HG03439 (cell line): ENCODE data around the gene PCDHA6.
"Not testable (repeated sequence)": the region's sequence is repeated elsewhere in the genome, so short reads cannot be mapped to it uniquely, and the experiment has no call there.

Experiments used
- ATAC-seq: cut with Tn5 transposase; IDR thresholded peaks from one replicate; pipeline ENCODE4 v1.9.1; 2021; ENCODE audit warnings: mild to moderate bottlenecking, moderate library complexity; ENCODE audit not compliant: unreplicated experiment

The PCDHA6 gene

GRCh38 chr5:140821375-140822280 lies 6.1 kb upstream of the PCDHA6 start, which contains the start of gene PCDHA5:
Gene PCDHA5, plus strand, starts transcription at chr5:140821613.
- ATAC-seq = no peak

DNA sequence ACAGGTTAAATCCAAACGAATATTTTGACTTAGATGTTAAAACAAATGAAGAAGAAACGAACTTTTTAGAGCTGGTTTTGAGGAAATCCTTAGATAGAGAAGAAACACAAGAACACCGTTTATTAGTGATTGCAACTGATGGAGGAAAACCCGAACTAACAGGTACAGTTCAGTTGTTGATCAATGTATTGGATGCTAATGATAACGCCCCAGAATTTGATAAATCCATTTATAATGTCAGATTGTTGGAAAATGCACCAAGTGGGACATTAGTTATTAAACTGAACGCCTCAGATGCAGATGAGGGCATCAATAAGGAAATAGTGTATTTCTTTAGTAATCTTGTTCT lies 5.5 kb upstream of the PCDHA6 start:
- ATAC-seq = no peak

- not testable (repeated sequence) for ATAC-seq
Measured at GRCh38 chr5:140822969-140823368, 4.8 kb upstream of the PCDHA6 start.

DNA sequence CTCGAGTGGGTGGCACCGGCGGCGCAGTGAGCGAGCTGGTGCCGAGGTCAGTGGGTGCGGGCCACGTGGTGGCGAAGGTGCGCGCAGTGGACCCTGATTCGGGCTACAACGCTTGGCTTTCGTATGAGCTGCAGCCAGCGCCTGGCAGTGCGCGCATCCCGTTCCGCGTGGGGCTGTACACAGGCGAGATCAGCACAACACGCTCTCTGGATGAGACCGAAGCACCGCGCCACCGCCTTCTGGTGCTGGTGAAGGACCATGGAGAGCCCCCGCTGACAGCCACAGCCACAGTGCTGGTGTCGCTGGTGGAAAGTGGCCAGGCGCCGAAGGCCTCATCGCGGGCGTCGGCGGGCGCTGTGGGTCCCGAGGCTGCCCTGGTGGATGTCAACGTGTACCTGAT lies 4.3 kb upstream of the PCDHA6 start:
- no peak for ATAC-seq

DNA sequence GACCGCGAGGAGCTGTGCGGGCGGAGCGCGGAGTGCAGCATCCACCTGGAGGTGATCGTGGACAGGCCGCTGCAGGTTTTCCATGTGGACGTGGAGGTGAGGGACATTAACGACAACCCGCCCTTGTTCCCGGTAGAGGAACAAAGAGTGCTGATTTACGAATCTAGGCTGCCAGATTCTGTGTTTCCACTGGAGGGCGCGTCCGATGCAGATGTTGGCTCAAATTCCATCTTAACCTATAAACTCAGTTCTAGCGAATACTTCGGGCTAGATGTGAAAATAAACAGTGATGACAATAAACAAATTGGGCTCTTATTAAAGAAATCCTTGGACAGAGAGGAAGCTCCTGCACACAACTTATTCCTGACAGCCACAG lies 590 bp downstream of the PCDHA6 start:
- ATAC-seq = no peak

DNA sequence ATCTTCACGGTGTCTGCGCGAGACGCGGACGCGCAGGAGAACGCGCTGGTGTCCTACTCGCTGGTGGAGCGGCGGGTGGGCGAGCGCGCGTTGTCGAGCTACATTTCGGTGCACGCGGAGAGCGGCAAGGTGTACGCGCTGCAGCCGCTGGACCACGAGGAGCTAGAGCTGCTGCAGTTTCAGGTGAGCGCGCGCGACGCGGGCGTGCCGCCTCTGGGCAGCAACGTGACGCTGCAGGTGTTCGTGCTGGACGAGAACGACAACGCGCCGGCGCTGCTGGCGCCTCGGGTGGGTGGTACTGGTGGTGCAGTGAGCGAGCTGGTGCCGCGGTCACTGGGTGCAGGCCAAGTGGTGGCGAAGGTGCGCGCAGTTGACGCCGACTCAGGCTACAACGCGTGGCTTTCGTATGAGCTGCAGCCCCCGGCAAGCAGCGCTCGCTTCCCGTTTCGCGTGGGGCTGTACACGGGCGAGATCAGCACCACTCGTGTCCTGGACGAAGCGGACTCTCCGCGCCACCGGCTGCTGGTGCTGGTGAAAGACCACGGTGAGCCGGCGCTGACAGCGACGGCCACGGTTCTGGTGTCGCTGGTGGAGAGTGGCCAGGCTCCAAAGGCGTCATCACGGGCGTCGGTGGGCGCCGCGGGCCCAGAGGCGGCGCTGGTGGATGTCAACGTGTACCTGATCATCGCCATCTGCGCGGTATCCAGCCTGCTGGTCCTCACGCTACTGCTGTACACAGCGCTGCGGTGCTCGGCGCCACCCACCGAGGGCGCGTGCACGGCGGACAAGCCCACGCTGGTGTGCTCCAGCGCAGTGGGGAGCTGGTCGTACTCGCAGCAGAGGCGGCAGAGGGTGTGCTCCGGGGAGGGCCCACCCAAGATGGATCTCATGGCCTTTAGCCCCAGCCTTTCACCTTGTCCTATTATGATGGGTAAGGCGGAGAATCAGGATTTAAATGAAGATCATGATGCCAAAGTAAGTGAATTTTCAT lies 2.0 kb downstream of the PCDHA6 start:
- not testable (repeated sequence) for ATAC-seq

DNA sequence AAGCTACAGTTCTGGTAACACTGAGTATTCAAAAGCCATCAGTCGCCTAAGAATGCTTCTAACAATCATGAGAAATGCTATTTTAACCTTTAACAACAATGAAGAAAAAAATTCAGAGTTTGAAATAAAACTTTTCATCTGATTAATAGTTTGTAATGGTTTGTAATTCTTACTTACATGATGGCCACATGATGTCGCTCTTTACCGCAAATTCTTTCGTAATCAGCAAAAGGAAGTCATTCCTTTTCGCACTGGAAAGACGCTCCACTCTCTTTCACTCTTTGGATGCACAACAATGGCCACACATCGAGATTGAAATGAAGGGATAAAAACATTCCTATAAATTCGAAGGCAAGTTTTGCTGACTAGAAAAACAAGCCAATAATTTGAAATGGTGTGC lies 6.2 kb downstream of the PCDHA6 start, which contains the start of gene PCDHA7:
Gene PCDHA7 (plus strand): TSS at position 277 of the 400 bp plus-strand sequence. CDS start 115 bp downstream, at position 392.
- no peak for ATAC-seq

DNA sequence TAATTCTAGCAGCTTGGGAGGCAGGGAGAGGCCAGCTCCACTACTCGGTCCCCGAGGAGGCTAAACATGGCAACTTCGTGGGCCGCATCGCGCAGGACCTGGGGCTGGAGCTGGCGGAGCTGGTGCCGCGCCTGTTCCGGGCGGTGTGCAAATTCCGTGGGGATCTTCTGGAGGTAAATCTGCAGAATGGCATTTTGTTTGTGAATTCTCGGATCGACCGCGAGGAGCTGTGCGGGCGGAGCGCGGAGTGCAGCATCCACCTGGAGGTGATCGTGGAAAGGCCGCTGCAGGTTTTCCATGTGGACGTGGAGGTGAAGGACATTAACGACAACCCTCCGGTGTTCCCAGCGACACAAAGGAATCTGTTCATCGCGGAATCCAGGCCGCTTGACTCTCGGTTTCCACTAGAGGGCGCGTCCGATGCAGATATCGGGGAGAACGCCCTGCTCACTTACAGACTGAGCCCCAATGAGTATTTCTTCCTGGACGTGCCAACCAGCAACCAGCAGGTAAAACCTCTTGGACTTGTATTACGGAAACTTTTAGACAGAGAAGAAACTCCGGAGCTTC lies 6.8 kb downstream of the PCDHA6 start:
- not testable (repeated sequence) for ATAC-seq

DNA sequence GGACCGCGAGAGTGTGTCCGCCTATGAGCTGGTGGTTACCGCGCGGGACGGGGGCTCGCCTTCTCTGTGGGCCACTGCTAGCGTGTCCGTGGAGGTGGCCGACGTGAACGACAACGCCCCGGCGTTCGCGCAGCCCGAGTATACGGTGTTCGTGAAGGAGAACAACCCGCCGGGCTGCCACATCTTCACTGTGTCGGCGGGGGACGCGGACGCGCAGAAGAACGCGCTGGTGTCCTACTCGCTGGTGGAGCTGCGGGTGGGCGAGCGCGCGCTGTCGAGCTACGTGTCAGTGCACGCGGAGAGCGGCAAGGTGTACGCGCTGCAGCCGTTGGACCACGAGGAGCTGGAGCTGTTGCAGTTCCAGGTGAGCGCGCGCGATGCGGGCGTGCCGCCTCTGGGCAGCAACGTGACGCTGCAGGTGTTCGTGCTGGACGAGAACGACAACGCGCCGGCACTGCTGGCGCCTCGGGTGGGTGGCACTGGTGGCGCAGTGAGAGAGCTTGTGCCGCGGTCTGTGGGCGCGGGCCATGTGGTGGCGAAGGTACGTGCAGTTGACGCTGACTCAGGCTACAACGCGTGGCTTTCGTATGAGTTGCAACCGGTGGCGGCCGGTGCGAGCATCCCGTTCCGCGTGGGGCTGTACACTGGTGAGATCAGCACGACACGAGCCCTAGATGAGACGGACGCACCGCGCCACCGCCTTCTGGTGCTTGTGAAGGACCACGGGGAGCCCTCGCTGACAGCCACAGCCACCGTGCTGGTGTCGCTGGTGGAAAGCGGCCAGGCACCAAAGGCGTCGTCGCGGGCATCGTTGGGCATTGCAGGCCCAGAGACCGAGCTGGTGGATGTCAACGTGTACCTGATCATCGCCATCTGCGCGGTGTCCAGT lies 8.1 kb downstream of the PCDHA6 start:
- no peak for ATAC-seq

- ATAC-seq = no peak
Measured at GRCh38 chr5:140840978-140841962, 13.5 kb downstream of the PCDHA6 start, which contains the start of gene PCDHA8. Gene PCDHA8, plus strand, starts transcription at chr5:140841187. Its CDS starts 135 bp downstream, at chr5:140841322.

DNA sequence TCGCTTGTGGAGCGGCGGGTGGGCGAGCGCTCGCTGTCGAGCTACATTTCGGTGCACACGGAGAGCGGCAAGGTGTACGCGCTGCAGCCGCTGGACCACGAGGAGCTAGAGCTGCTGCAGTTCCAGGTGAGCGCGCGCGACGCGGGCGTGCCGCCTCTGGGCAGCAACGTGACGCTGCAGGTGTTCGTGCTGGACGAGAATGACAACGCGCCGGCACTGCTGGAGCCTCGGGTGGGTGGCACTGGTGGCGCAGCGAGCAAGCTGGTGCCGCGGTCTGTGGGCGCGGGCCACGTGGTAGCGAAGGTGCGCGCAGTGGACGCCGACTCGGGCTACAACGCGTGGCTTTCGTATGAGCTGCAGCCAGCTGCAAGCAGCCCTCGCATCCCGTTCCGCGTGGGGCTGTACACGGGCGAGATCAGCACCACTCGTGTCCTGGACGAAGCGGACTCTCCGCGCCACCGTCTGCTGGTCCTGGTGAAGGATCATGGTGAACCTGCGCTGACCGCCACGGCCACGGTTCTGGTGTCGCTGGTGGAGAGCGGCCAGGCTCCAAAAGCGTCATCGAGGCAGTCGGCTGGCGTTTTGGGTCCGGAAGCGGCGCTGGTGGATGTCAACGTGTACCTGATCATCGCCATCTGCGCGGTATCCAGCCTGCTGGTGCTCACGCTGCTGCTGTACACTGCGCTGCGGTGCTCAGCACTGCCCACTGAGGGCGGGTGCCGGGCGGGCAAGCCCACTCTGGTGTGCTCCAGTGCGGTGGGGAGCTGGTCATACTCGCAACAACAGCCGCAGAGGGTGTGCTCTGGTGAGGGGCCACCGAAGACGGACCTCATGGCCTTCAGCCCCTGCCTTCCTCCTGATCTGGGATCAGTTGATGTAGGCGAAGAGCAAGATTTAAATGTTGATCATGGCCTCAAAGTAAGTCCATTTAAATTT lies 15.3 kb downstream of the PCDHA6 start:
- no peak for ATAC-seq

DNA sequence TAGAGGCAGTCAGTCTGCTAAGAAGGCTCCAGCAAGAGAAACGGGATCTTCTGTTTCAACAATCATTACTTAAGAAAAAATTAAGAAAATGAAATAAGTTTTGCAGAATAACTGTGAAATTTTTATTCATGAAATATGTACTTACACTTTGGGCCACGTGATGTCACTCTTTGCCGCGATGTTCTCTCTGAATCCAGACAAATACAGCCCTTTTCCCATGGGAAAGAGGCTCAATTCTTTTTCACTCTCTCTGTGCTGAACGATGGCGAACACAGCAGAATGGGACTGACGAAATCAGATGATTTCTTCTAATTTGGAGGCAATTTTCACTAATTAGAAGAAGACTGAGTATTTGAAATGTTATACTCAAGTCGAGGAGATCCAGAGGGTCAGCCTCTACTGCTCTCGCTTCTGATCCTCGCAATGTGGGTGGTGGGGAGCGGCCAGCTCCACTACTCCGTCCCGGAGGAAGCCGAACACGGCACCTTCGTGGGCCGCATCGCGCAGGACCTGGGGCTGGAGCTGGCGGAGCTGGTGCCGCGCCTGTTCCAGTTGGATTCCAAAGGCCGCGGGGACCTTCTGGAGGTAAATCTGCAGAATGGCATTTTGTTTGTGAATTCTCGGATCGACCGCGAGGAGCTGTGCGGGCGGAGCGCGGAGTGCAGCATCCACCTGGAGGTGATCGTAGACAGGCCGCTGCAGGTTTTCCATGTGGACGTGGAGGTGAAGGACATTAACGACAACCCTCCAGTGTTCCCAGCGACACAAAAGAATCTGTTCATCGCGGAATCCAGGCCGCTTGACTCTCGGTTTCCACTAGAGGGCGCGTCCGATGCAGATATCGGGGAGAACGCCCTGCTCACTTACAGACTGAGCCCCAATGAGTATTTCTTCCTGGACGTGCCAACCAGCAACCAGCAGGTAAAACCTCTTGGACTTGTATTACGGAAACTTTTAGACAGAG lies 20.7 kb downstream of the PCDHA6 start, which contains the start of gene PCDHA9:
Gene PCDHA9 (plus strand): TSS at position 244 of the 964 bp plus-strand sequence. CDS start 114 bp downstream, at position 358.
- not testable (repeated sequence) for ATAC-seq

GRCh38 chr5:140849831-140850634 lies 22.3 kb downstream of the PCDHA6 start:
- not testable (repeated sequence) for ATAC-seq

GRCh38 chr5:140855772-140856674 lies 28.3 kb downstream of the PCDHA6 start, which contains the start of gene PCDHA10:
Gene PCDHA10, plus strand, starts transcription at chr5:140855897. Its CDS starts 152 bp downstream, at chr5:140856049.
- ATAC-seq = no peak
